HG03103 (cell line): ENCODE results near the gene CAMKK1.

Experiments
- ATAC-seq: cut with Tn5 transposase; IDR thresholded peaks from one replicate; pipeline ENCODE4 v1.9.1; 2021; ENCODE audit warnings: low read depth; ENCODE audit not compliant: unreplicated experiment

The CAMKK1 gene

GRCh38 chr17:3897731-3898130 is 4.9 kb upstream of the CAMKK1 start:
- no peak for ATAC-seq

DNA sequence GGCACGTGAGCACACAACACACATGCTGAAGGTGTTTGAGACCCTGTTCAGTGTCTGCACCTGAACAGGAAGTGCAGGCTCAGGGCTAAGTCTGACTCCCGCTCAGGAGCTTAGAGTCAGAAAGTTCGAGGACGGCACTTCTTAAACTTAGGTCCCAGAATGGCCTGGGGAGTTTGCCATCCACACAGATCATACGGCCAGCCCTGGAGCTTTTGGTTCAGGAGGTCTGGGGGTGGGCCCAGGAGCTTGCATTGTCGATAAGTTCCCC is 4.0 kb upstream of the CAMKK1 start:
- ATAC-seq, result no peak

DNA sequence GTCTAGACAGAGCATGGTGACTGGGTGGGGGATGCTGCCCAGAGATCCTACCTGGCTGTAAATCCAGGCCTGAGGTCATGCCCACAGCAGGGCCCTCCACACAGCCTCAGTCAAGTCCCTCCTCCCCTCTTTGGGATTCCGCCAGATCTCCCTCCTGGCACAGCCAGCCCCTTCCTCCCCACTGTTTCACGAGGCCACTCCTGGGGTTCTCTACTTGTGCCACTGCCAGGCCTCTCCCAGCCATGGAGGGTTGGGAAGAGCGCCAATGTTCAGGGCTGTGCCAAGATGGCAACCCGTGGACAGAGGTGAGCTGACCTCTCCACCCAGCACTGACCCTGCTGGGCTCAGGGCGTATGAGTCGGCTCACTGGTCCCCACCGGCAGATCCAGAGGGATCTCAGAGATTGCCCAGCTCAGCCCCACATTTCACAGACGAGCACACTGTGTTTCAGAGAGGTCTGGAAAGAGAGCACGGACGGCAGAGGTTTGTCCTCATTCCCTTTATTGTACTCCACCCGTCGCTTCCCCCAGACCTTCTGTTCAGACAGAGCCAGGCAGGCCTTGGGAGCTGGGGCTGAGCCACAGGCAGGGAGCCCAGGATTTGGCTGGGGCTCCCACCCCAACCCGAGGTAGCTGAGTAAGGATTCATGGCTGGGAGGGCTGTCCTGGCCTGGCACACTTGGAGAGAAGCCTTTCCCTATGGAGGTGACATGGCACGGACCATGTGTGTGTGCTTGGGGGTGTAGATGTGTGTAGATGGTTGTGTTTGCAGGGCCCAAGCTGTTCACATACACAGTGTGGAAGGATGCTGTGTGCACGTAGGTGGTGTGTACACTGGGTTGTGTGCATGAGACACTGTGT is 3.5 kb upstream of the CAMKK1 start:
- no peak for ATAC-seq

GRCh38 chr17:3895354-3895753 is 2.5 kb upstream of the CAMKK1 start:
- ATAC-seq, result no peak

DNA sequence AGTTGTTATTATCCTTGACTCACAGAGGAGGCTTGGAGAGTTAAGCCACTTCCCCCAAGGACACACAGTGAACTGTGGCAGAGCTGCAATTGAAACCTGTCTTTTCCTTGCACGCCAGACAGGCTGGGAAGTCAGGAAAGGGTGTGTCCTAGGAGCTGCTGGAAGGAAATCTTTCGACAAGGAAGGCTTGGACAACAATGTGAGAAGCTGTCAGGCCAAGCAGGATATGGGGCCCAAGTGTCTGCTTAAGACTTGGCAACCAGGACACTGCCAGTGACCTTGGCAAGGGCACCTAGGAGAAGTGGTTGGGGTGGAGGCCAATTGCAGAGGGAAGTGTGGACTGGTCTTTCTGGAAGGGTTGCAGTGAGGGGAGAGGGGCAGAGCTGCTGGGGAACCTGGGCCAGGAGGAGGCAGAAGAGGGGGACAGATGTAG is 2.1 kb upstream of the CAMKK1 start:
- ATAC-seq, result no peak

DNA sequence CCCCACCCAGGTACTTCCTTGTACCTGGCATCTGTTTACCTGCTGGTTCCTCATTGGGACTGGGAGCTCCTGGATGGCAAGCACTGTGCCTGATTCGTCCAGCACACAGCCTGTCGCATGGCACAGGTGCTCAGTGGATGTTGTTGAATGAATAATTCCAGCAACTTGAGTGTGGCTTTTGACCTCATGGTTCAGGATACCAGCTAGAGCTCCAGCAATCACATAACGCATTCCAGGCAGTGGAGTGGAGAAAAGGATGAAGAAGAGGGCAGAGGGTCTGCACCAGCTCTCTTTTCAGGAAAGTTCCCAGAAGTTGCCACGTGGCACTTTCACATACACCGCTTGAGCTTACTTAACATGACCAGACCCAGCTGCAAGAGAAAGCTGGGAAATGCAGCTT is 1.3 kb upstream of the CAMKK1 start:
- no peak for ATAC-seq

GRCh38 chr17:3893720-3894116 is 865 bp upstream of the CAMKK1 start:
- no peak for ATAC-seq

- no peak for ATAC-seq
Observed at GRCh38 chr17:3892095-3892998, 506 bp downstream of the CAMKK1 start.

DNA sequence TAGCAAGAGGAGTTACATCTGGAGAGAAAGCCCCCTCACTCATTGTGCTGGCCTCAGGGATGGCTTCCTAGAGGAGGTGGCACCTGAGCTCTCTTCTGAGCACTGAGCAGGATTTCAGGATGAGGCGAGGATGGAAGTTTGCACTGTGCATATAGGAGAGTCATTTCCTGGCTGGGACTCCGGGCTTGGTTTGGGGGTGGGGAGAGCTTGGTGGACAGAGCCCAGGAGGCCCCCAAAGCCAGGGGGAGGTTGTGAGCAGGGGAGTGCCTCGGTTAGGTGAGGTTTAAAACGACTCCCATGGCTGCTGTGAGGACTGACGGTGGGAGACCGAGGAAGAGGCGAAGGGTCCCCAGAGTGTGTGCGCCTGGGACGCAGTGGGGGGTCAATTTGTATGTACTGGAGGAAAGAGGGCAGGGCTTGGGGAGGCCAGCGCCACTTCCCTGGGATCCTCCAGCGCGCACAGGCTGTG is 1.2 kb downstream of the CAMKK1 start:
- ATAC-seq, result no peak

GRCh38 chr17:3890878-3891219 is 2.0 kb downstream of the CAMKK1 start:
- ATAC-seq, result no peak

DNA sequence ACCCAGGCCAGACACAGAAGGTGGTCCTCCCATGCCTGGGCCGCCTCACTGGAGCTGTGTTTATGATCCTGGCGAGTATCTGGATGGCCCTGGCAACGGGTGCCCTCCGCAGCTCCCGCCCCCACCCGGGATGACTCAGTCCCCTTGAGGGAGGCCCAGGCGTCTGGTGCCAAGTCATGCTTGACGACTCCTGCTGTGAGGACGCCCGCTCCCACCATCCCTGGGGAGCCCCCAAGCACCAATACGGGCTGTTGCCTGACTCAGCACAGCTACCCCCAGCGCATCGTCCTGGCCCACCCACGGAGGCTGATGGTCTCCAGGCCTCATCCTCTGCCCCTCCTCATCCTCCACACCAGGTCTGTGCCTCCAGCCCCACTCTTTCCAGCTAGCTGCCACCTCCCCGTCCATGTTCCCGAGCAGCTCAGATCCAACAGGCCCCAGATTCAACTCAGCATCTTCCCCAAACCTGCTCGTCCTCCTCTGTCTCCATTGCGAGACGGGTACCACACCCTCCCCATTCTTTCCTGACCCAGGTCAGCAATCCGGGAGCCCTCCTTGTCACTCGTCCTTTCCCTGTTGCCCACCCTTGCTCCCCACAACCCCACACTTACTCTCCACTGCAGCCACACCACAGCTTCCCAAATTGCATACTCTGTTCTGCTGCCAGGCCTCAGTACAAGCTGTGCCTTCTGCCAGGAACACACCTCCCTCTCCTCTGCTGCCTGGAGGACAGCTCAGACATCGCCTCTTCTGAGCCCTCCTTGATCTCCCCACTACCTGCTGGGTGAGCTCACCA is 2.6 kb downstream of the CAMKK1 start:
- ATAC-seq, result no peak

DNA sequence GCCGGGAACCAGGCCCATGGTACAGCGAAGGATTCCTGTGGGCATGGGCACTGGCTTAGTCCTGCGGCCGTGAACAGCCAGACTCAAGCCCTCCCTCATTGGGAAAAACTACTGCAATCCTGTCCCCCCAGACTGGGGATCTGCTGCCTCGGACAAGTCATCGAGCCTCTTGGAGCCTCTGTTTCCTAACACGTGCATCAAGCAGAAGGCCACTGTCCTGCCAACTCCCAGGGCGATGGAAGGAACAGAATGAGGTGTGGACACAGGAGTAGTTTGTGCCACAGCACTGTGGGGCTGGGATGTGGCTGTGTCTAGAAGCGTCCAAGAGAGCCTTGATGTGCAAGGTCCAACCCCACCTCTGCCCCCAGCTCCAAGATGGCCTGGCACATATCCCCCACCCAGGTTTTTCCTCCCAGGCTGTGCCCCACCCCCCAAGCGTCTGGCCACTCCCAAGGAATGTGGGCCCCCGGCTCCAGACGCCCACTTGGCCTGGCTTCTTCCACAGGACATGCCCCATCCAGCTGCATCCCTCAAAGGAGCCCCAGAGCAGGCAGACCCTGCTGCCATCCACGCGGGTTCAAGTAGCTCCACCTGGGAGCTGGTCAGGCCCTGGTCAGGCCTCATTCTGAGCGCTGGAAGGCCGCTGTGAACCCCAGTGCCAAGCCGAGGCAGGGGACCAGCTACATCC is 3.4 kb downstream of the CAMKK1 start:
- ATAC-seq, result no peak

- ATAC-seq, result no peak
Observed at GRCh38 chr17:3888343-3889171, 4.3 kb downstream of the CAMKK1 start.

DNA sequence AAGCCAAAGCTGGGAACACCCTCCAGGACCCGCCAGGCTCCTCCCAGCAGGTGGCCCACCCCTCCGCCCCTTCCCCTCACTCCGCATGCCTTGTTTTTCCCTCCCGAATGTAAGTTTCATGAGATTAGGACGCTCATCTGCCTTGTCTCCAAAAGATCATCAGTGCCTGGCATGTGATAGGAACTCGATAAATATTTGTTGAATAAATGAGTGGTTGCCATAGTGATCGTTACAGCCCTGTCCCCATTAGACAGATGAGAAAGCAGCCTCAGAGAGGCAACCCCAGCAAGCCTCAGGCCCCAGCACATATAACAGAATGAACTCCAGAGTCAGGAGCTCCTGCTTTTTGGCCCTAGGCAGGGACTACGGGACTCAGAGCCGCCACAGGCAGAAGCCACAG is 5.0 kb downstream of the CAMKK1 start:
- no peak for ATAC-seq

DNA sequence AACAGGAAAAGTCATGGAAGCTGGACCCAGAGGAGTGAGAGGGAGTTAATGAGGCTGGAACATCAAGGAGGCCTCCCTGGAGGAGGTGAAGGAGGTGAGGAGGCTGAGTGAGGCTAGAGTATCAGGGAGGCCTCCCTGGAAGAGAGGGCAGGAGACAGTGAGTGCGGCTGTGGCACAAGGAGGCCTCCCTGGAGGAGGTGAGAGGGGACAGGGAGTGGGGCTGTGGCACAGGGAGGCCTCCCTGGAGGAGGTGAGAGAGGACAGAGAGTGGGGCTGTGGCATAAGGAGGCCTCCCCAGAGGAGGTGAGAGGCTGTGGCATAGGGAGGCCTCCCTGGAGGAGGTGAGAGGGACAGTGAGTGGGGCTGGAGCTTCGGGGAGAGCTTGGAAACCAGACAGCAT is 5.5 kb downstream of the CAMKK1 start:
- no peak for ATAC-seq

- no peak for ATAC-seq
Observed at GRCh38 chr17:3886776-3887175, 6.1 kb downstream of the CAMKK1 start.

GRCh38 chr17:3885970-3886369 is 6.9 kb downstream of the CAMKK1 start:
- ATAC-seq, result no peak

- ATAC-seq, result no peak
Observed at GRCh38 chr17:3885271-3885670, 7.6 kb downstream of the CAMKK1 start.

DNA sequence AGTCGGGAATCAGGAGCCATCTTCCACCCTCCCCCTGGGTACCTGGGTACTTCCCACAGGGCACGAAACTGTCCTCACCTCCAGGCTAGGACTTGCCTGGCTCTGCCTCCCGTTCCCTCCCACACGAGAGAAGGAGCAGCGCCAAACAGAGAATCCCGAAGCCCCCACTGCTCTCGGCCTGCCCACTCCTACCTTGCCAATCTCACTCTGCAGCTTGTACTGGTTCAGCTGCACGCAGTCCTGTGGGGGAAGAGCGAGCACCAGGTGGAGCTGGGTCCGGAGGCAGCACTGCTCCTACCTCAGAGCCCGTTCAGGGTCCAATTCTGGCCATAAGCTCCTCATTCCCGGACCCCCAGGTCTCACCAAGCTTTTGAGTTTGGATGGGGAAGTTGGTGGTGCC is 8.7 kb downstream of the CAMKK1 start:
- no peak for ATAC-seq

GRCh38 chr17:3882276-3882675 is 10.6 kb downstream of the CAMKK1 start:
- no peak for ATAC-seq
